NCI-H2196 treated with DMSO at 0.1 percent for 48 hours (cell line): ENCODE measurements around the gene NMB.
"Not testable (repeated sequence)": the region's sequence is repeated elsewhere in the genome, so short reads cannot be mapped to it uniquely, and the experiment has no call there.

Experiments
- DNase-seq: peaks from one replicate; lab custom pipeline; 2025; ENCODE audit not compliant: unreplicated experiment; lab: John Stamatoyannopoulos, UW

NMB gene

DNA sequence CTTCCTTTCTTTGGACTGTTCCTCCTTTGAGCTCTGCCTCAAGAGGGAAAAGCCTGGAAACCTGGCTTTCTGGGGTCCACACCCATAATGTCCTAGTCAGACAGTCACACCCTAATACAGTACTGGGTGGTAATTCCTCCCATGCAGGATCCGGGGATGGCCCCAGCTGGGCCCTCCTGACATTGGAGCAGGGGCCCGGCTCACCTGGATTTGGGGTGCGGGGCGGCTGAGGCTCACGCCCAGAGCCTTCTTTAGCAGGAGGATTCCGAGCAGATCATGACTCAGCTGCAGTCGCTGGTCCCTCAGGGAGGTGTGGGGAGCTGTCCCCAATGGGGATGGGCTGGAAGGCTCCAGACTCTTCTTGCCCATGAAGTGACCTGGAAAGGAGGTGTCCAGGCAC, 1.0 kb downstream of the NMB start:
- no peak for DNase-seq

DNA sequence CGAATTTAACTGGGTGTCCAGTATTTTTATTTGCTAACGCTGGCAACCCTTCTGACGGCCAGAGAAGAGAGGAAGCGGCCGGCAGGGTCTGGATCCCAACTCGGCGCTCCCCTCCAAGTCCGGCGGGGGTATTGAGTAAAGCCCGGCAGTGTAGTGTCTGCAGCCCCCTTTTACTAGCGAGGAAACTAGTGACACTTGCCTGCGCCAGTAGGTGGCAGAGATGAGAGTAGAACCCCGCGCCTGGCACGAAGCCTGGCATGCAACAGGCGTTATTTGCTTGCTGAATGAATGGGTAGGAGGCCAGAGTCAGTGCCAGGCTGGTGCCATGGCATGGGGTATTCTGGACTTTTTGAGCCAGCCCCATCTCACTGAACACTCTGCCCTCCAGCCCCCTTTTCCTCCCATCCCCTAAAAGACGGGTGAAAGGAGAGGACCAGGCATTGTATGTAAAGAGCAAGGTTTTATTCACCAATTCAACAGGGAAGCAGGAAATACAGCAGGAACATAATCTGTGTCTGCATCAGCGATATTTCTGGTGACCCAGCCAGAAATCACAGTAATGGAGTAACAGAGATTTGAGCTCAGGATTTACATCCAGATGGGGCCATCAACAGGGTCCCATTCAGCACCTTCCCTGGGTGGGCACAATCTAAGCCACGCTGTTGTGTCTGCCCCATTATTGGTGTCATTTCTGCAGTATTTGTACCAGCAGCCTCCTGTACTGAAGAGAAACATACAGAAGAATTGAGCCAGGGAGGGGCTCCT, 3.1 kb downstream of the NMB start:
- peak; percentile 52 for DNase-seq

DNA sequence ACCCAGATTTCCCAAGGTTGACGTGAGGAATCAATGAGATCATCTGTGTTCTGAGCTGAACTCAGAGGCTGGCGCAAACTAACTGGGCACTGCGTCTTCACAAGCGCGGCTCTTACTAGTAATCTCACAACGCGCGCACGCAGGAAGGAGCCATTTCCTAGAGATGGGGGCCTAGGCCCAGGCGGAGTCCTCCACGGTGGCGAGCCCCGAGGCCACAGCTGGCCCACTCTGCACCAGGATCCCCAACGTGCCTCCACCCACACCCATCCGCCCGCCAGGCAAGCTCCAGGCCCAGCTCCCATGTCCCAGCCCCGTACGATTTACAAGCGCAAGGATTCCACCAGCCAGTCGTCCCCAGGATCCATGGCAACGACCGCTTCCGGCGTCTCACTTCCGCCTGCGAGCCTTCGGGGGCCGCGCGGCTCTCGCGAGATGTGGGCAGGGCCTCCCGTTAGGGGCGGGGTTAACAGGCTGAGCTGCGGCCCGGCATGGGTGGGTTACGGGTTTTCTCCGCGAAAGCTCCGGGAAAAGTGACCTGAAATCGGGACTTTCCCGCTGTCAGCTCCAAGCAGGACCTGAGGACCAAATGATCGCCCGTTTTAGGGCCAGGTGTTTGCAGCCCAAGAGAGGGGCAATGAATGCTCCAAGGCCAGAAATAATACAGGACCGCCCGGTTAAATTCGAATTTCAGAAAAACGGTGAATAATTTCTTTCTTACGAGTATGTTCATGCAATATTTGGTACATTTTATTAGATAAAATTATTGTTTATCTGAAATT, 3.9 kb downstream of the NMB start, which contains the start of gene WDR73:
Gene WDR73, minus strand, starts transcription at position 374 of the 779 bp plus-strand sequence. Its CDS starts 9 bp downstream, at position 365.
- peak; percentile 55 for DNase-seq

DNA sequence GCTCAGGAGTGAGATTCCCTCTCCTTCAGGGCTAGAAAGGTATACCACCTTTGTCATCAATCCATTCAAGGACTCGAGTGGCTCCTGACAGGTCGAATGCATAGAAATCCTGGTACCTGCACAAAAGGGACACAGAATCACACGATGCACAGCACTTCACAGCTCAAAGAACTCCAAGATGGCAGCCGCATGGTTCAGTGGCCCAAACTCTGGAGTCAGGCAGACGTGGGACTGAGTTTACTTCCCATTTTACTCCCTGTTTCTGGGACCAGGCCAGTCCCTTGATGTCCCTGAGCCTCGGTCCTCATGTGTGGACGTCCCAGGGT, 4.5 kb downstream of the NMB start:
- no peak for DNase-seq

DNA sequence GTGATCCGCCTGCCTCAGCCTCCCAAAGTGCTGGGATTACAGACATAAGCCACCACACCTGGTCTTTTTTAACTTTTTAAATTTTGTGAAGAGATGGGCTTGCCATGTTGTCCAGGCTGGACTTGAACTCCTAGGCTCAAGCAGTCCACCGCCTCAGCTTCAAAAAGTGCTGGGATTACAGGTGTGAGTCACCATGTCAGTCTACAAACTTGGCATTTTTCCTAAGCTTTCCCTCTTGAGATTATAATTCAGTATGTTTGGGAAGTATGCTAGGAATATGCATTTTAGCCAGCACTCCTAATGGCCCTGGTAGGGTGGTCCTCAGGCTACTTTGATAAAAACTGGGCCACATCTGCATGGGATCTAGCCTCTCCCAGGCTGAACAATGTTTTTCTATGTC, 8.3 kb downstream of the NMB start:
- no peak for DNase-seq

DNA sequence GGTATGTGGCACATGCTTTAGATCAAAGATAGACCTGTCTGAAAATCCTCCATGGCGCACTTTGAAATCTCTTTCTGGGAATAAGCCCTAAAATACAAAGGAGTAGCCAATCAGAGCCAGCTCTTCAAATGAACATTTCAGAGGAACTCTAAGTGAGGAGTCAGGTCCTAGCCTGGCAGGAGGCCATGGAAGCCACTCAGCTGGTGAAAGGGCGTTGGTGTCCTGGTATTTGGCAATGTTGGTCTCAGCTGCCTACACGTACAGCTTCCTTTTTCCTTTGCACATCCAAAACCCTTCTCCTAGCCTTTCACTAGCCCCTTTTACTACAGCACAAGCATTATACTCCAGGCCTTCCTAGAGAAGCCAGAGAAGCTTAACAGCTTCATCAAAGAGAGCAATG, 9.5 kb downstream of the NMB start:
- no peak for DNase-seq

DNA sequence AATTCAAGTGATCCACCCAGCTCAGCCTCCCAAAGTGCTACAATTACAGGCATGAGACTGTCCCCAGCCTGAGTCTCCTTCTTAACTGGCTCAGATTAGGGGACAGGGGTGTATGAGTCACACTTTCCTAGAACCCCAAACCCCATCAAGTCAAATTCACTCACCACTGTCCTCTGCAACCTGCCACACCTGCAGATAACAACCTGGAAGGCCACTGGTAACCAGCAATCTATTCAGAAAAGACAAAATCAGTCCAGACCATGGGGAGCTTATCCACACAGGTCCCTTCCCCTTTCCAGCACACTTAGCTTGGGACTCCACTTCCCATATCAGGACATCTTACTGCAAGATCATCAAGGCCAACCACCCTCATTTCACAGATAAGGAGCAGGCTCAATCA, 10.3 kb downstream of the NMB start:
- DNase-seq: no peak

DNA sequence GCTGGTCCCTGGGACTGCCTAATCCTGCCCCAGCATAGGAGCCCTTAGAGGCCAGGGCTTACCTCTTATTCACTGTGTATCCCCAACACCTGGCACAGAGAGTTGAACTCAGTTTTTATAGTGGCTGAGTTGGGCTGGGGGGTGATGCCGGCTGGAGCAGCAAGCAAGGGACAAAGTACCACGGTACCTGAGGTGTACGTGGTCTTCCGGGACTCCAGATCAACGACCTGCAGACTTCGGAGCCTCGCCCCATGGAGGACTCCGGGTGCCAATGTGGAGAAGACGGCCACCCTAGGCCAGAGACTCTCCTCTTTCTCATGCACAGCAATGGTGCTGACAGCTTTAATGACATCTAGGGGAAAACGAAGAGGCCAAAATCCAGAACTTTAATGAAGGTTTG, 12.0 kb downstream of the NMB start:
- DNase-seq: no peak

DNA sequence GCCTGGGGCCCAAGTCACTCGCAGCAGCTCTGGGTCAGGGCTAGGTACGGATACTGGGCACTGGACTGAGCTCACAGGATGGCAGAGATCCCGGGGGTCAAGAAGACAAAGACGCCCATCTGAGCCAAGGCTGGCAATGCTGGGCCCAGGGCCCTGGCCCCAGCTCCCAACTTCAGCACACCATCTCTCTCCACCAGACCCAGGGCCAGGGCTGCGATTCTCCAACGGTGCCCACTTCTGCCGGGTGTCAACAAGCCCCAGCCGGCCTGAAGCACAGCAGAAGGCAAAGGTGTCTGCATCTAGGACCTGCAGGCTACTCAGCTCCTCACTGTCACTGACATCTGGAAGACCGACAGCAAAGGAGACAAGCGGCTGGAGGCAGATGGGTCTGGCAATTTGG, 12.5 kb downstream of the NMB start:
- no peak for DNase-seq

DNA sequence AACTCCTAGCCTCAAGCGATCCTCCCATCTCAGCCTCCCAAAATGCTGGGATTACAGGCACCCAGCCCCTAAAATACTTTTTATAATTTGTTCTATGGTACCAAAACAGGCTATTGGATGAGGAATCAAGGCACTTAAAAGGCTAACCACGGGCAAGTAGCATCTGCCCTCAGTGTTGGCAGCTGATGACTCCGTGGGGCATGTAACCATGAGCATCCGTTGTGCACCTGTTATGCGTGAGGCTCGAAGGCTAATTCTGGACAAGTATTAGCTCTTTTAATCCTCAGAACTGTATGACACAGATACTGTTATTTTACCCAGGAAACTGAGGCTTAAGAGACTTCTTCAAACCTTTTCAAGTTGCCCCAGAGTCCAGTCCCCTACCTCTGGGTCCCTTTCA, 14.2 kb downstream of the NMB start:
- no peak for DNase-seq

DNA sequence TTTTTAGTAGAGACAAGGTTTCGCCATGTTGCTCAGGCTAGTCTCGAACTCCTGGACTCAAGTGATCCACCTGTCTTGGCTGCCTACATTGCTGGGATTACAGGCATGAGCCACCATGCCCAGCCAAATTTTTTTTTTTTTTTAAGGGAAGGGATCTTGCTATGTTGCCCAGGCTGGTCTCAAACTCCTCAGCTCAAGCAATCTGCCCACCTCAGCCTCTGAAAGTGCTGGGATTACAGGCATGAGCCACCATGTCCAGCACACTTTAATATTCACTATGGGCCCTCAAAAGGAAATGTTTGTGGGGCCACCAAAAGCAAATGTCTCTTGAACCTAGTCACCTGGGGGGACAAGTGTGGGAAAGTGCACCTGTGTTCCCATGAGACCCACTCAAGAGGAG, 15.4 kb downstream of the NMB start:
- DNase-seq: not testable (repeated sequence)

DNA sequence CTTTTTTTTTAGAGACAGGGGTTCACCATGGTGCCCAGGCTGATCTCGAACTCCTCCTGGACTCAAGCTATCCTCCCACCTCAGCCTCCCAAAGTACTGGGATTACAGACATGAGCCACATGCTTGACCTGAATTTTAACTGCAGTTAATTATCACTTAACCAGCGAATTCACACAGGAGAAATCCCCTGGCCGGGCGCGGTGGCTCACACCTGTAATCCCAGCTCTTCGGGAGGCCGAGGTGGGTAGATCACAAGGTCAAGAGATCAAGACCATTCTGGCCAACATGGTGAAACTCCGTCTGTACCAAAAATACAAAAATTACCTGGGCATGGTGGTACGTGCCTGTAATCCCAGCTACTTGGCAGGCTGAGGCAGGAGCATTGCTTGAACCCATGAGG, 16.1 kb downstream of the NMB start:
- not testable (repeated sequence) for DNase-seq

DNA sequence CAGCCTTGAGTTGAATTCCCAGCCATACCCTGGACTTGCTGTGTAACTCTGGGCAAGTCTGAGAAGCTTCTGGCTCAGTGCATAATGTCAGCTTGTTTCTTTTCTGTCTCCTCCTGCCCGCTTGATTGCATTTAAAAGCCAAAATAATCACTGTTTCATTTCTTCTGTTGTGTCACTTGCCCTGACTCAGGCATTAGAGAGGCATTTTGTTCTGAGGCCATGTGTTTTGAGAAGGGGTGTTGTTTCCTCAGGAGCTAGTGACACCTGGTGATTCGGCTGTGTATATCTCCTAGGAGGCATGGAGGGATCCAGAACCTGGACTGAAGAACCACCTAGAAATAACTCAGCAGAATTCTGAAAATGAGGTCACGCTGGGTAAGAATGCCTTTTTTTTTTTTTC, 19.9 kb downstream of the NMB start:
- no peak for DNase-seq

DNA sequence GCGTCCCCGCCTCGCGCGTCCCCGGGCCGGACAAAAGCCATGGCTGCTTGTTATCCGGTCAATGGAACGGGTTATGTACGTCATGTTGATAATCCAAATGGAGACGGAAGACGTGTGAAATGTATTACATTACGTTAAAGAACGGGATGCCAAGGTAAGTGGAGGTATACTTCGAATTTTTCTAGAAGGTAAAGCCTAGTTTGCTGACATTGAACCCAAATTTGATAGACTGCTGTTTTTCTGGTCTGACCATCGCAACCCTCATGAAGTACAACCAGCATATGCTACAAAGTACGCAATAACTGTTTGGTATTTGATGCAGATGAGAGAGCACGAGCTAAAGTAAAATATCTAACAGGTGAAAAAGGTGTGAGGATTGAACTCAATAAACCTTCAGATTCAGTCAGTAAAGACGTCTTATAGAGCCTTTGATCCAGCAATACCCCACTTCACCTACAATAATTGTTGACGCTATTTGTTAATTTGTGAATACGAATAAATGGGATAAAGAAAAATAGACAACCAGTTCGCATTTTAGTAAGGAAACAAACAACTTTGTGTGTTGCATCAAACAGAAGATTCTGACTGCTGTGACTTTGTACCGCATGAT, 23.7 kb downstream of the NMB start:
- DNase-seq: no peak

DNA sequence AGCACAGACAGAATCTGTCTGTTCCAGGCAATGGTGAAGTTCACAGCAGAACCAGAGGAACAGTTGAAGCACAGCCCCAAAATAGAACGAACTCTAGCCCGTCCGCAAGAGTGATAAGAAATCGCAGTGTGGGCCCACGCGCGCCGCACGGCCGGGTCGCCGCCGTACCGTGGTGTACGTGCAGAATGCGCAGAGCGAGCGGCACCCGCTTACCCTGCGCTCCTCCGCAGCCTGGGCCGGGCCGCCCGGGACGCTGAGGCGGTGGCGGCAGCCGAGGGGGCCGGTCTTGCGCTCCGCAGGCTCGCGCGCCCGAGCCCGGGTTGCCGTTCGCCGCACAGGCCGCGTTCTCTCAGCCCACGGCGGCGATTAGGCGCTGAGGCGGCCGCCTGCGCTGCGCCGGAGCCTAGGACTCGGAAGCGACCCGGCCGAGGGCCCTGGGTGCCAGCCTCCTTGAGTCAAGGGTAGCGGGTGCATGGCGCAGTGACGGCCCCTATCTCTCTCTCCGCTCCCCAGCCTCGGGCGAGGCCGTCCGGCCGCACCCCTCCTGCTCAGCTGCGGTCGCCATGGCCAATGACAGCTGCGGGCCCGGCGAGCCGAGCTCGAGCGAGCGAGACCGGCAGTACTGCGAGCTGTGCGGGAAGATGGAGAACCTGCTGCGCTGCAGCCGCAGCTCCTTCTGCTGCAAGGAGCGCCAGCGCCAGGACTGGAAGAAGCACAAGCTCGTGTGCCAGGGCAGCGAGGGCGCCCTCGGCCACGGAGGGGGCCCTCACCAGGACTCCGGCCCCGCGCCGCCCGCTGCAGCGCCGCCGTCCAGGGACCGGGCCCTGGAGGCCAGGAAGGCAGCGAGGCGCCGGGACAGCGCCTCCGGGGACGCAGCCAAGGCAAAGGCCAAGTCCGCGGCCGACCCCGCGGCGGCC, 24.4 kb downstream of the NMB start:
- no peak for DNase-seq

DNA sequence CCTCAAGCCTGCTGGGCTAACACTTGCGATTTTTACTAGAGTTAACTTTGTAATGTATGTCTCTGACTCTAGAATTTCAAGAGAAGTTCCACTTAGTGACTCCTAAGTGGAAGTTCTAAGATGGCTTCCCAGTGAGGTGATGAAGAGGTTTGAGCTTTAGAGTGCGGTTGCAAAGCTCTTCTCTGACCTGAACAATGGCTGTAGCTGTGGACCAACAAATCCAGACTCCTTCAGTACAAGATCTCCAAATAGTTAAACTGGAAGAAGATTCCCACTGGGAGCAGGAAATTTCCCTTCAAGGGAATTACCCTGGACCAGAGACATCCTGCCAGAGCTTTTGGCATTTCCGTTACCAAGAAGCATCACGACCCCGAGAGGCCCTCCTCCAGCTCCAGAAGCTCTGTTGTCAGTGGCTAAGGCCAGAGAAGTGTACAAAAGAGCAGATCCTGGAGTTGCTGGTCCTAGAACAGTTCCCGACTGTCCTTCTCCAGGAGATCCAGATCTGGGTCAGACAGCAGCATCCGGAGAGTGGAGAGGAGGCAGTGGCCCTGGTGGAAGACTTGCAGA, 26.2 kb downstream of the NMB start:
- no peak for DNase-seq

DNA sequence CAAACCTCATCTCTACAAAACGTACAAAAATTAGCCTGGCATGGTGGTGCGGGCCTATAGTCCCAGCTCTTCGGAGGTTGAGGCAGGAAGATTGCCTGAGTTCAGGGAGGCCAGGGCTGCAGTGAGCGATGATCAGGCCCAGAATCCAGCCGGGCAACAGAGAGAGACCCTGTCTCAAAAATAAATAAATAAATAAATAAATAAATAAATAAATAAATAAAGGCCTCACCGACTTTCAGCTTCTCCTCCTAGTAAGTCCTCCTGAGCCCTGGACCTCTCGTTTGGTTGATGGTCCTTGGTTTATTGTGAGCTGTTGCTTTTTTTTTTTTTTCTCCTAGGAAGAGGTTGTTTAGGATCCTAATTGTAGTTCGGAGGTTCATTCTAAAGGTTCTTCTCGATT, 29.0 kb downstream of the NMB start:
- no peak for DNase-seq

DNA sequence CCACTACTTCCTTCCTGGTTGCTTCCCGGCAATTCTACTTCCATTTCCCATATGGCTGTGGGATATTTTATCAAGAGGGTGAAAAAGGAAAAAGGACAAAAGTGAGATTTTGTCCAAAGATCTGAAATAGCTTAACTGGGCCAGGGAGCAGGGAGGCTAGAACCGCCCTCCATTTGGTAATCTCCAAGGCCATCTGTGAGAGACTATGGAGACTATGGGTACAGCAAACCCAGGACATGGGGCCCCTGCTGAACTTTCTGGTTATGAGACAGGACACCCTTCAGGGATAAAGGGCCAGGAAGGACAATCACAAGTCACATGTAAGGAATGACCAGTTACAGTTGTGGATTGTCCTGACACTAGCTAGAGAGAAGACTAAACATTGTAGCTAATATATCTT, 32.9 kb downstream of the NMB start:
- DNase-seq: no peak

DNA sequence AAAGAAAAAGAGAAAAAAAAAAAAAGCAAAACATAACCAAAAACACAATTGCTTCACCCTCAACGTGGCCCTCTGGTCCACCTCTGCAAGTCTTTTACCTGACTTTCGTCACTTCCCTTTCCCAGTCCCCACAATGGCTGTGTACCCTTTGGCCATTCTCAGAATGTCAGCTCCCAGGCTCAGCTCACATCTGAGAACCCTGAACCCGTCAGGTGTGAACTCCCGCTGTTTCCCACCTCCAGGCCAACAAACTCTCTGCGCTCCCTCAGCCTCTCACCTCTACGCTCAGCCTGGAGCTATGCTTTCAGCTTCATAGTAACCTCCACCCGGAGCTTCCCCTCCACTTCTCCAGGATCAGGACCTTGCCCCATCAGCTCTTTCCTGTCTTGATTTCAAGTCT, 33.6 kb downstream of the NMB start:
- DNase-seq: no peak

DNA sequence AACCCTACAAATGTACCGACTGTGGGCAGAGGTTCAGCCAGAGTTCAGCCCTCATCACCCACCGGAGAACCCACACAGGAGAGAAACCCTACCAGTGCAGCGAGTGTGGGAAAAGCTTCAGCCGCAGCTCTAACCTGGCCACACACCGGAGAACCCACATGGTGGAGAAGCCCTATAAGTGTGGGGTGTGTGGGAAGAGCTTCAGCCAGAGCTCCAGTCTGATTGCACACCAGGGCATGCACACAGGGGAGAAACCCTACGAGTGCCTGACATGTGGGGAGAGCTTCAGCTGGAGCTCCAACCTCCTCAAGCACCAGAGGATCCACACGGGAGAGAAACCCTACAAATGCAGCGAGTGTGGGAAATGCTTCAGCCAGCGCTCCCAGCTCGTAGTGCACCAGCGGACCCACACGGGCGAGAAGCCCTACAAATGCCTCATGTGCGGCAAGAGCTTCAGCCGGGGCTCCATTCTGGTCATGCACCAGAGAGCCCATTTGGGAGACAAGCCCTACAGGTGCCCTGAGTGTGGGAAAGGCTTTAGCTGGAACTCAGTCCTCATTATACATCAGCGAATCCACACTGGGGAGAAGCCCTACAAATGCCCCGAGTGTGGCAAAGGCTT, 36.5 kb downstream of the NMB start:
- no peak for DNase-seq
